ENCODE measurements around the gene CRP. TPM values are rescaled to one million over a fixed set of nuclear protein-coding genes. Genes with fewer than 3 reads are reported as not detected.

Gene CRP
- total RNA-seq = not detected in 2 replicates

GRCh38 chr1:159714529-159714928 is at the start of gene CRP:
CRP (minus strand) TSS chr1:159714589; CDS start chr1:159714485, 104 bp downstream.

Other genes with a start within 250 kb of the CRP start
- gene OR10J5, start 178.6 kb downstream of the CRP start, total RNA-seq = not detected in 2 replicates
- gene APCS, start 126.8 kb downstream of the CRP start, total RNA-seq = not detected in 2 replicates
- 0.88 and 11.3 TPM in 2 replicates for gene DUSP23, start 66.4 kb upstream of the CRP start, total RNA-seq
- not detected in 2 replicates for gene FCRL6, start 87.8 kb upstream of the CRP start, total RNA-seq
- gene SLAMF8, start 112.3 kb upstream of the CRP start, total RNA-seq = 0.72 TPM in 1 of 2 replicates, not detected in the other
- 0.22 and 0.43 TPM in 2 replicates for gene VSIG8, start 148.1 kb upstream of the CRP start, total RNA-seq
- gene CFAP45, start 185.6 kb upstream of the CRP start, total RNA-seq = 0.44 and 1.3 TPM in 2 replicates
- 228 and 615 TPM in 2 replicates for gene TAGLN2, start 210.9 kb upstream of the CRP start, total RNA-seq
- gene IGSF9, start 231.0 kb upstream of the CRP start, total RNA-seq = not detected in 2 replicates
- gene SLAMF9, start 239.6 kb upstream of the CRP start, total RNA-seq = not detected in 2 replicates